Ectodermal cell (in vitro differentiated cells): ENCODE data around the gene RPTOR.

Experiments
- H3K27ac ChIP-seq: 2 replicates; pipeline ENCODE4 v1.7.0; 2013; ENCODE audit warnings: mild to moderate bottlenecking, low read depth, low read length; ENCODE audit not compliant: insufficient read depth, poor library complexity, severe bottlenecking
- H3K27me3 ChIP-seq: 2 replicates; pipeline ENCODE4 v1.7.0; 2013; ENCODE audit warnings: mild to moderate bottlenecking, low read length; ENCODE audit not compliant: insufficient read depth, control insufficient read depth, poor library complexity, severe bottlenecking
- H3K36me3 ChIP-seq: one replicate; pipeline ENCODE4 v1.7.0; 2013; ENCODE audit warnings: low read length; ENCODE audit not compliant: control insufficient read depth, insufficient read depth
- H3K4me1 ChIP-seq: one replicate; pipeline ENCODE4 v1.7.0; 2013; ENCODE audit warnings: low read length; ENCODE audit not compliant: control insufficient read depth, insufficient read depth
- H3K4me3 ChIP-seq: 2 replicates; pipeline ENCODE4 v1.7.0; 2013; ENCODE audit warnings: low read depth, low read length, control low read depth; ENCODE audit not compliant: insufficient read depth
- H3K9me3 ChIP-seq: 2 replicates; pipeline ENCODE4 v1.7.0; 2013; ENCODE audit warnings: mild to moderate bottlenecking, low read length, moderate library complexity; ENCODE audit not compliant: control insufficient read depth
- WGBS, 2 experiments: methylation state at CpG; one replicate each; pipeline ENCODE4 v1.1.7; 2013; ENCODE audit warnings: missing lambda C conversion rate in 2 of 2; 5-methylcytosine and 5-hydroxymethylcytosine counted together

Gene RPTOR

GRCh38 chr17:80968602-80969029 lies 424.0 kb downstream of the RPTOR start:
- Histone ChIP-seq H3K4me1 (peaks cover 16% of the 10 kb centered on the region), H3K36me3 (no peaks in the 10 kb centered on the region), H3K9me3 (no peaks in the 10 kb centered on the region), H3K27me3 (no peaks in the 10 kb centered on the region), H3K27ac (no peak overlapping the region), H3K4me3 (no peak overlapping the region)
- 91 to 92% methylated on average over 17 of the region's 17 CpGs for WGBS, 2 experiments

- no peak overlapping the region for H3K27ac ChIP-seq
- peaks cover 11% of the 10 kb centered on the region for H3K4me1 ChIP-seq
- H3K36me3 ChIP-seq: no peaks in the 10 kb centered on the region
- no peaks in the 10 kb centered on the region for H3K9me3 ChIP-seq
- H3K4me3 ChIP-seq: no peak overlapping the region
- WGBS, 2 experiments: 94% methylated on average over 20 of the region's 20 CpGs
- H3K27me3 ChIP-seq: no peaks in the 10 kb centered on the region
Observed at GRCh38 chr17:80969030-80969673, 424.5 kb downstream of the RPTOR start.

GRCh38 chr17:80969674-80970043 lies 425.0 kb downstream of the RPTOR start:
- Histone ChIP-seq H3K36me3 (no peaks in the 10 kb centered on the region), H3K4me1 (peaks cover 10% of the 10 kb centered on the region), H3K27me3 (no peaks in the 10 kb centered on the region), H3K9me3 (no peaks in the 10 kb centered on the region), H3K4me3 (no peak overlapping the region), H3K27ac (no peak overlapping the region)
- 95 to 96% methylated on average over 10 of the region's 10 CpGs for WGBS, 2 experiments

GRCh38 chr17:80970044-80970761 lies 425.6 kb downstream of the RPTOR start:
- Histone ChIP-seq H3K4me3 (no peak overlapping the region), H3K4me1 (peaks cover 10% of the 10 kb centered on the region), H3K27me3 (no peaks in the 10 kb centered on the region), H3K27ac (no peak overlapping the region), H3K36me3 (no peaks in the 10 kb centered on the region), H3K9me3 (no peaks in the 10 kb centered on the region)
- WGBS, 2 experiments: 79 to 80% methylated on average over 20 of the region's 20 CpGs

- H3K4me1 ChIP-seq: peaks cover 10% of the 10 kb centered on the region
- no peaks in the 10 kb centered on the region for H3K27me3 ChIP-seq
- WGBS, 2 experiments: 80 to 81% methylated on average over 26 of the region's 26 CpGs
- H3K9me3 ChIP-seq: no peaks in the 10 kb centered on the region
- no peaks in the 10 kb centered on the region for H3K36me3 ChIP-seq
- no peak overlapping the region for H3K27ac ChIP-seq
- no peak overlapping the region for H3K4me3 ChIP-seq
Observed at GRCh38 chr17:80970762-80971703, 426.4 kb downstream of the RPTOR start.

- H3K4me3 ChIP-seq: no peak overlapping the region
- no peak overlapping the region for H3K27ac ChIP-seq
- H3K4me1 ChIP-seq: peaks cover 10% of the 10 kb centered on the region
- no peaks in the 10 kb centered on the region for H3K27me3 ChIP-seq
- no peaks in the 10 kb centered on the region for H3K36me3 ChIP-seq
- no peaks in the 10 kb centered on the region for H3K9me3 ChIP-seq
- 92 to 95% methylated on average over 13 of the region's 13 CpGs for WGBS, 2 experiments
Observed at GRCh38 chr17:80971704-80972304, 427.2 kb downstream of the RPTOR start.

GRCh38 chr17:80976701-80977100 lies 432.1 kb downstream of the RPTOR start:
- H3K9me3 ChIP-seq: no peaks in the 10 kb centered on the region
- 90 to 97% methylated on average over 3 of the region's 3 CpGs for WGBS, 2 experiments
- no peak overlapping the region for H3K27ac ChIP-seq
- H3K4me1 ChIP-seq: no peaks in the 10 kb centered on the region
- peaks cover 4% of the 10 kb centered on the region for H3K27me3 ChIP-seq
- no peak overlapping the region for H3K4me3 ChIP-seq
- H3K36me3 ChIP-seq: no peaks in the 10 kb centered on the region

GRCh38 chr17:80977172-80977571 lies 432.5 kb downstream of the RPTOR start:
- Histone ChIP-seq H3K27ac (no peak overlapping the region), H3K4me3 (no peak overlapping the region), H3K9me3 (no peaks in the 10 kb centered on the region), H3K4me1 (no peaks in the 10 kb centered on the region), H3K27me3 (peaks cover 9% of the 10 kb centered on the region), H3K36me3 (no peaks in the 10 kb centered on the region)
- 96 to 98% methylated on average over 4 of the region's 4 CpGs for WGBS, 2 experiments

GRCh38 chr17:80978499-80979497 lies 434.2 kb downstream of the RPTOR start:
- Histone ChIP-seq H3K4me1 (no peaks in the 10 kb centered on the region), H3K9me3 (no peaks in the 10 kb centered on the region), H3K4me3 (no peak overlapping the region), H3K36me3 (no peaks in the 10 kb centered on the region), H3K27ac (no peak overlapping the region), H3K27me3 (peaks cover 14% of the 10 kb centered on the region)
- WGBS, 2 experiments: 91 to 92% methylated on average over 31 of the region's 31 CpGs
